ENCODE results near the gene CALML3.

CALML3 gene

DNA sequence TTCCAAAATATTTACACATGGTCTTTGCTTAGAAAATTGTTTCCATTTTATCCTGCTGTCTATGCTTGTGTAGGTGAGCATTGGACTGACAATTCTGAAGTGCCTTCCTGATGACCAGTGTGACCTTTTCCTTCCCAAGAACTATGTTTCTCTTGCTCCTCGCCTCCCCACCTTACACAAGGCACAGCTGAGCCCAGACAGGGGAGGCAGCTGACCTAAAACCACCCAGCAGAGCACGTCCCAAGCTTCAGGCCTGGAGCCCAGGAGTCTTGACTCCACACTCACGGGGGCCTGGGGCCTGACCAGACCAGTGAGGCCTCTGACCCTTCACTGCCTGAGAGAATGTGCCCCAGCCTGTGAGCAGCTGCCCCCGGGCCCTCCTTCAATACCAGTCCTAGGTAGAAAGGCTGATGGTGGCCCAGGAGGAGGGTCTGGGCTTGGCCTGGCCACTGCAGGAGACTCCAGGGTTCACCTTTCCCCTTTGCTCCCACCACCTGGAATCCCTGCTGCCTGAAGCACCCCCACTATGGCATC lies 32.4 kb upstream of the CALML3 start:
- DNase-seq: no peak

DNA sequence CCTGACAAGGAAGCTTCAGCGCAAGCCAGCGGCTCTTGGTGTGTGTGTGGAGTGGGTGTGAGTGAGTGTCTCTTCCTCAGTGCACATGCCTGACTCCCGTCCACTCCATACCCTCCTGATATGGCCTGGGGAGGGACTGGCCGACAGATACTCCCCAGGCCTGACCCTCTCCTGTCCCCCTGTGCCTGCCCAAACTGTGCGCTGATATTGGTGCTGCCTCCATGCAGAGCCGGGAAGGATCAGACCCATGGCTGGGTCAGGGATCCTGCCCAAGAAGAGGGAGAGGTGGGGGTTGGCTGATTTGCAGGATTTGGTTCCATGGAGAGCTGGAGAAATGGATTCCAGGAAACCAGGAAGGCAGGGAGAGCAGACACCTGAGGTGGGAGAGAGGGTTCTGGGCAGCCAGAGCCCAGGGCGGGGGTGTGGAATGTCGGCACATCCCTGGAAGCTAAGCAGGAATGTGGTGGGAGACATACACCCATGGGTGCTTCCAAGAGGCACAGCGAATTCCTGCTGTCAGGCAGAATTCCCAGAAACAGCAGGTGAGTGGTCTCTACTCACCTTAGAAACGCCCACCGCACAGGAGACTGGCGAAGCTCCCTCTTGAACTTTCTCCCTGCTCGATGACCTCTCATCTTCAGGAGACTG lies 31.7 kb upstream of the CALML3 start:
- DNase-seq: no peak

DNA sequence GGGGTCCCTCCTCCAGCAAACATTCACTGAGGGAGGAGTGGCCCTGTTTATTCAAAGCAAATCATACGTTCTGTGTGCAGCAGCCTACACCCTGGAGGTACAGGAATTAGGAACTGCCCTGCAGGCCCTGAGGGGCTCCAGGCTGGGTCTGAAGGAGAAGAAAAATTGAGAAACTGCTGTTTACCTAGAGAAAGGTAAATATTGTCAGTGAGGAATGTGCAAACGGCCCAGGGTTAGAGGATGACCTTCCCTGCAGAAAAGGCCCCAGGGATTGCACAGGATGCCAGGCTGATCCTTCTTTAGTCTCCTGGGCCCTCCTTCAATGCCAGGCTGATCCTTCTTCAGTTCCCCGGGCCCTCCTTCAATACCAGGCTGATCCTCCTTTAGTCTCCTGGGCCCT lies 31.1 kb upstream of the CALML3 start:
- DNase-seq: no peak

DNA sequence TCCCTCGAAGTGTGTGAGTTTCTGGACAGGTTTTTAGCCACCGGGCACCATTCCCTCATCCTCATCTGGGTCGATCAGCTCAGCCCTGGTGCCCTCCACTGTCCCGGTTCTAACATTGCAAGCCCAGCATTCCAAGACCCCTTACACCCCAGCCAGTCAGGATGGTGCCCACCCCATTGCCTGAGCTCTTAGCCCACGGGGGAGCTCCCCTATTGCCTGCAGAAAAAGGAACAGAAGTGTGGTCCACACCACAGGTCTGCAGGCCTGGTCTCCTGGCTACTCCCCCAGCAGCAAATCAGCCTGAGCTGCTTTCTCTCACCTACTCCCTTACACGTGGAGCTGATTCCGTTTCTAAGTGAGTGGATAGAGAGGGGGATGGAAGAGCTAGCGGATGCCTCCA lies 30.1 kb upstream of the CALML3 start:
- no peak for DNase-seq

DNA sequence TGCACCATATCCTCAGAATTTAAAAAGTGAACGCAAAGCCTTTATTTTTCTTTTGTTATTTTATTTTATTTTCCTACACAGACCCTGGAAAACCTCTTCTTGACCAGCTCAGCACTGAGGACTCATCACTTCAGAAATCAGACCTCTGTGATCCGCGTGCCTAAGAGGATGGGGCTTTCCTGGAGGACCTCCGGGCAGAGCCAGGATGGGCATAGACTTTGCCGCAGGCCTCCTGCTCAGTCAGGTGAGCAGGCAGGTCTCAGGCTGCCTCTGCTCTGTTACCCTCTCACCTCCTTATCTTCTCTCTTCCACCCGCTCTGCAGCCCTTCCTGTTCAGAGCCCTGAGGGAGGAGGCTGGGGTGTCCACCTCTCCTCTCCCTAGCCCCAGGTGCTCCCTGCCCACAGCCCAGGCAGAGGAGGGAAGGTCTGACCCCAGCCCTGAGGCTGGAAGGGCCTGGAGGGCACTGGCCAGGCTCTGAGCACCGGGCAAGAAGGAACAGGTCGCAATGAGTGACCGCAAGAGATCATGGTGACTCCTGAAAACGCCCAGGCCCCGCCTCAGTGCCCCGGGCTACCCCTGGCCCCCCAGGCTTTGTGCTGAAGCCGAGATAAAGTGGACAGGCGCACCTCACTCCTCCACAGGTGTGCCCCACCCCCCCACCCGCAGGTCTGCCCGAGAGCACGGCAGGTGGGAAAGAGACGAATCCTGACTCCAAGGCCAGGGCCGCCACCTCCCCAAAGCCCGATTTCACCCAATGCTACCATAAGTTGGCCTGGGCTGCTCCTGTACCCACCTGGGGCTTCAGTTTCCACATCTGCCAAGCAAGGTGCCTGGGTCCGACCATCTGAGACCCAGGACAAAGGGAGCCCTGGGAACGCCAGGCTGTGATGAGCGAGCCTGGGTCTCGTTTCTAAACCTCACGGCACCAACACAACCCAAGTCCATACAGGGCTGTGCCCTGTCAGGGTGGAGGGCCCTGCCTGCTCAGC lies 28.2 kb upstream of the CALML3 start:
- no peak for DNase-seq

DNA sequence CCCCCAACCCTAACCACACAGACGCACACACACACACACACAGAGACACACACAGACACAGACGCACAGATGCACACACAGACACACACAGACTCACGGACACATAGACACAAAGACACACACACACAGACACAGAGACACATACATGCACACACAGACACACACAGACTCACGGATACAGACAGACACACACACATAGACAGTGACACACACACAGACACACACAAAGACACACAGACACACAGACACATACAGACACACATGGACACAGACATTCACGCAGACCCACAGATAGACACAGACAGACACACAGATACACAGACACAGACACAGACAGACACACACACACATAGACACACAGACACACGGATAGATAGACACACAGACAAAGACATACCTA lies 27.5 kb upstream of the CALML3 start:
- DNase-seq: no peak

DNA sequence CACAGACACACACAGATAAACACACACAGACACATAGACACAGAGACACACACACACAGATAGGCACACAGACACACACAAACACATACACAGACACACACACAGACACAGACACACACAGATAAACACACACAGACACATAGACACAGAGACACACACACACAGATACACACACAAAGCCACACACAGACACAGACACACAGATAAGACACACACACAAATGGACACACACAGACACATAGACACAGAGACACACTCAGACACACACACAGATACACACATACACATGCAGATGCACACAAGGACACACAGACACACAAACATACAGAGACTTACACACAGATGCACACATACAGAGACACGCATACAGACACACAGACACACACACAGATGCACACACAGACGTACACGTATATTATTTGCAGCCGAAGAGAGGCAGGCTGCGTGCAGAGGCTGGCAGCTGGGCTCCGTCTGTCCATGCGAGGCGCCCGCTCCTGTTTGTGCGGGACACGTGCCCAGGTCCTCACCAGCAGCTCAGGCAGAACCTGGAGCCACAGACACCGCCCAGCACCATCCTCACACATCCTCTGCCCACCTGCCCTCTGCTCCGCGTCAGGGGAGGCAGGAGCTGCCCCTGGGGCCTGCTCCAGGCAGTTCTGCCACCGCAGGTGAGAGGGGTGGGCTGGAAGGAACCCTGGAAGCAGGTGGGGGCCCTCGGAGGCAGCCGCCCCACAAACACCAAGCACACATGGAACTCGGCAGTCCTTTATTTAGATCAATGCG lies 26.6 kb upstream of the CALML3 start:
- no peak for DNase-seq

DNA sequence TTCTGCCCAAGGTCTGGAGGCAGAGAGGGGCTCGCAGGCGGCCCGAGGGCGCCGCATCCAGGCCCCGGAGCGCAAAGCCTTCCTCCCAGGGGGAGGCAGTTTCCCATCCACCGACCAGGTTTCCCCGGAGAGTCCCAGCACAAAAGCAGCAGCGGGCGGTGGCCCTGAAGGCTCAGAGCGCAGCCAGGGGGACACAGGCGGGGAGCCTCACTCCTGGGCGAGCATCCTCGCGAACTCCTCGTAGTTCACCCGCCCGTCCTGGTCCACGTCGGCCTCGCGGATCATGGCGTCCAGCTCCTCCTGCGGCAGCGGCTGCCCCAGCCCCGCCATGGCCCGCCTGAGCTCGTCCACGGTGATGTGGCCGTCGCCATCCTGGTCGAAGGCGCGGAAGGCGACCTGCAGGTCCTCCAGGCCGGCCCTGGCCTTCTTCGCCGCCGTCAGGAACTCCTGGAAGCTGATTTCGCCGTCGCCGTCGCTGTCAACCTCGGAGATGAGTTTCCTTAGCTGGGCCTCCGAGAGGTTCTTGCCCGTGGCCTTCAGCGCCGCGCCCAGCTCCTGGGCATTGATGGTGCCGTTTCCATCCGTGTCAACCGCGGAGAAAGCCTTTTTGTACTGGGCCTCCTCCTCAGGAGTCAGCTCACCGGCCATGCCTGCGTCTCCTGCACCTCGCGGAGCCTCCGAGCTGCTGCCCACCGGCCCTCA lies 25.8 kb upstream of the CALML3 start:
- DNase-seq: no peak

DNA sequence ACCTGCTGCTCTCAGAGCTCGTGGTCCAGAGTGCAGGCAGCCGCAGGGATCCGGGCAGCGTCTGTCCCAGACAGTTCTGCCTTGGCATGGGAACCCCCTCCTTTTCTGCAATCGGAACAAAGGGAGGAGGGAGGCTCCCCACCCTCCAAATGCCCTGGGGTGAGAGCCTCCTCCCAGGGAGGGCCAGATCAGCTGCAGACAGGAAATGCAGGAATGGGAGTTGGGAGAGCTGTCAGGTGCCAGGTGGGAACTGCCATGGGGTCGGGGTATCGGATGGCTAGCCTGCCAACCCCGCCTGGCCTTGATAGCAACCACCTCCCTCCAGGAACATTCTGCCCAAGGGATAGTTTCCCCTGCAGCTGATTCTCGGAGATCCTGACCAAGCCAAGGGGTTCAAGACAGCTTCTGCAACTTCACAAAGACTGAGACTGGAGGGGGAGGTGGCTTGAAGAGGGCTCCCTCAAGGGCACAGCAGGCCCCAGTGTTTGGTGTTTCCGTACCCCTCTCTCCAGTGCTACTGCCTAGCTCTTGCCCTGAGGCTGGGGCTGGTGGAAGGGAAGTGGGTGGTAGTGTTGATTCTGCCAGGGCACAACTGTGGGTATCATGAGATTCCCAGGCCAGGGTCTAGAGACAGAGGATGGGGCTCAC lies 25.1 kb upstream of the CALML3 start, which contains the start of gene CALML5:
TSS of gene CALML5 (minus strand) at position 78 of the 648 bp plus-strand sequence. CDS start 132 bp downstream, outside the sequence.
- no peak for DNase-seq

DNA sequence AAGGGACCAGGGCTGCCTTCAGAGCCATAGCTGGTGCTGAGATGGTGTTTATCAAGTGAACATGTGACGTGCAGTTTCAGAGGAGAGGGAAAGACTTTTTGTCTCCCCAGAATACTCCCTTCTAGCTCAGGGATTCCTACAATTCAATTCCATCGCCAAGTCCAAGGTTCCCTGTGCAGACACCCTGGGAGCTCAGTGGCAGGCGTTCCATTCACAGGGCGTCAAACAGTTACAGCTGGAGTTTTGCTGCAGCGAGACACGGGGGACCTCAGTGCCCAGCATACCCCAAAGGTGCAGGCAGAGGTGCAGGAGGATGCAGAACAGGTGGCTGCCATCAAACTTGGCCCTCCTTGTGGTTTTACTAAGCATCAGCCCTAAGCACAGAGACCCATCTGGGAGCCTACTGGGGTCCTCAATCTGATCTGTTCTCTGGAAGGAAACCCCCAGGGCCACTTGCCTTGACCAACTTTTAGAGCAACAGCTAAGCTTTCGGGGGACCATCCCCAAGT lies 24.5 kb upstream of the CALML3 start:
- no peak for DNase-seq

DNA sequence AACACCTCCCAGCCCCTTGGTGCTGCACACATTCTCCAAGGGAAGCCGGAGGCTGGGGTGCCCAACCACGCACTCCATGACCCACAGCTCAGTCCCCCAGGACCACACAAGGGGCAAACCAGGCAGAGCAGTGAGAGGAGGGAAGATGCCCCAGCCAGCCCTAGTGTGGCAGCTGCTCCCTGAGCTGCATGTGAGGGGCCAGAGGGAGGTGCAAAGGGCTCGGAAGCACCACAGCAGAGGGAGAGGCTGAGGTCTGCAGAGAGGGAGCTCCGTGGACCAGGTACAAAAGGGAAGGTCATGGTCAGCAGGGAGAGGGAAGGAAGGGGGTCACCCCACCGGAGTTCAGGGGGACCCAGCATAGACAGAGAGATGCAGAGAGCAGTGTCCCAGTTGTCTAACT lies 23.9 kb upstream of the CALML3 start:
- no peak for DNase-seq

DNA sequence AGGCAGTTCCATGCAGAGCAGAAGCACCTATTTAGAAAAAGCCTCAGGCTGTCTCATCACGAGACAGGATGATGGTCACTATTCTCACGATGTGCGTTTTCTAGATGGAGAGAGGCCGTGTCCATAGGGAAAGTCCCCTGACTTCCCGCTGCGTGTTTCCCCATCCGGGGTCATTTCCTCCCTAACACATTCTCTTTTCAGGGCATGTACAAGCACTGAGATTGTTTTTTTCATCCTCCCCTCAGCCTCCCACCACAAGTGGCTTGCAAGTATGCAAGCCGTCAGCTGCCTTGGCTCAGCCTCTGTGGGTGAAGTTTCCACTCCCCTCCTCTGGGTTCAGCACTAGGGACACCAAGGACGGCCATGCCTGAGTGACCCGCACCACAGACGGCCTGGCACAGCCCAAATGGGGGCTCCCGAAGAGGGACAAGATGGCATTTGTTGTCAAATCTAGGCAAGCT lies 22.7 kb upstream of the CALML3 start:
- DNase-seq: no peak

DNA sequence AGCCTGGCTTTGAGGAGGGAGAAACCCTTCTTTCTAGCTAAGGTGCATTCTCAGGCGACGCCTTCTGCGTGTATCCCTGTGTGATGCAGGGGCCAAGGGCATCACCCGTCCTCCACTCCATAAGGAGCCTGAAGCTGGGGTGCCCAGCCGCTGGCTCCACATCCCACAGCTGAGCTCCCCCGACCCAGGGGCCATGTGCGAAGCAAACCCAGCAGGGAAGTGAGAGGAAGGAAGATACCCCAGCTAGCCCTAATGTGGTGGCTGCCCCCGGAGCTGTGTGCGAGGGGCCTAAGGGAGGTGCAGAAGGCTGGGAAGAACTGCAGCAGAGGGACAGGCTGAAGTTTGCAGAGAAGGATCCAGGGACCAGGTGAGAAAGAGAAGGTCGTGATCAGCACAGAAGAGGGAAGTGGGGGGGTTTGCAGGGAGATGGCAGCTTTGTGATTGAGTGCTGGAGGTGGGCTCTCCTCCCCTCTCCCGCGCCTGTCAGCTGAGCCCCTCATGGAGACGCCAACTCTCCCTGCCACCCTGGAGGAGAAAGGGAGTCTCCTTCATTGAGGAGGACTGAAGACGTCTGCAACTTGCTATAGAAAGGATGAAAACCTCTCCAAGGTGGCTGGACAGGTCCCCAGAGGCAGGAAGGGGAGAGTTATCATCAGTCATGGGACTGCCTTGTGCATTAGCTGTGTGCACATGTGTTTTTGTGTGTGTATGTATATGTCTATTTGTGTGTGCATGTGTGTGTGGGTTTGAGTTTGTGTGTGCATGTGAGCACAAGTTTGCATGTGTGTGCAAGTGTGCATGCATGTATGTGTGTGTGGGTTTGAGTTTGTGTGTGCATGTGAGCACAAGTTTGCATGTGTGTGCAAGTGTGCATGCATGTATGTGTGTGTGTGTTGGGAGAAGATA lies 21.9 kb upstream of the CALML3 start:
- no peak for DNase-seq

DNA sequence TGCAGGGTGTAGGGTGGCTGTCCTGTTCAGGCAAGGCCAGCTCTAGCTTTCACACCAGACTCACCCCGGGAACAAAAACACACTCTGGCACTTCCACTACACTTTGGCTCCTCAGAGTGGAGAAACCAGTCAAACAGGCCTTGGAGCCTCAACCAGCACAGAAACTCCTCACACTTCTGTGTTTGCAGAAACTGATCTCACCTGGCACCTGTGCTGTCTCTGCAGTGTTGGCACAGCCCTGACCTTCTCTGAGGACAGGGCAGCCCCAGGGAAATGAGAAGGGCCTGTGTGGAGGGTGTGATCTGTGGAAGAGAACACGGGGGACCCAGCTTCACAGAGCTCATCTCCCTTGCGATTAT lies 21.3 kb upstream of the CALML3 start:
- DNase-seq: no peak

DNA sequence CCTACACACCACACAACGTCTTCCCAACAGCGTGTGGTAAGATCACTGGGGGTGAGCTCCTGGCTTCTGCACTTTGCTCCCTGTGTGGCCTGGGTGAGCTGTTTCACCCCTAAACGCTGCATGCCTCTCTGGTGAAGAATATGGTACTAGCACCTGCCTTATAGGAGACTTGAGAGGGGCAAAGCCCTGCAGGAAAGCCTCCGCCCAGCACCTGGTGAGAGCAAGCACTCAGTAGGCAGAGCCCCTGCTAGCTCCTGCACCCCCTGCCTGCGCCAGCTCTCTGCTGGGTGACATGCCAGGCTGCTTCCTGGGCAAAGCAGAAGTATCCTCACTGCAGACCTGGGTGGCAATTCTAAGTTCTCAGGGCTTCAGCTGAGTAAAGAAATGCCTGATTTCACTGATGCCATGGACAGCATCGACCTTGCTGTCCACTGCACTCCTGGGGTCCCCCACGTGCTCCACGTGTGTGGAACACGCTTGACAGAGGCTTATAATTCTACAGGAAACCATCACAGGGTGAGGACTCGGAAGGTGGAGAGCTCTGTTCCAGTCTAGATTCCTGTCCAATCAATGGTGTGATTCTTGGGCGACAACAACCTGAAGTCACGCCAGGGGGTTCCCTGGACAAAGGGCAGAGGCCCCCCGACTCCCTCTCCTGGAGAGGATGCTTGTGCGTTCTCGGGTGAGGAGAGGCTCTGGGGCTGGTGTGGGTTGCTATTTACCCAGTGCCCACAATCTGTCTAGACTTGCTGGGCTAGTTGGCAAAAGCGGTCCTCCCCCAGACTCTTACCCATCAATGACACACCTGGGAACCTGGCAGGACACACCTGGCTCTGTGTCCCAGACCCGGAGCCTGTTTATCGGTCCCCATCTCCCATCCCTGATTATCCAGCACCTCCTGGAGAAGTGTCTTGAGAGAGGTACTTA lies 20.4 kb upstream of the CALML3 start:
- DNase-seq: no peak

DNA sequence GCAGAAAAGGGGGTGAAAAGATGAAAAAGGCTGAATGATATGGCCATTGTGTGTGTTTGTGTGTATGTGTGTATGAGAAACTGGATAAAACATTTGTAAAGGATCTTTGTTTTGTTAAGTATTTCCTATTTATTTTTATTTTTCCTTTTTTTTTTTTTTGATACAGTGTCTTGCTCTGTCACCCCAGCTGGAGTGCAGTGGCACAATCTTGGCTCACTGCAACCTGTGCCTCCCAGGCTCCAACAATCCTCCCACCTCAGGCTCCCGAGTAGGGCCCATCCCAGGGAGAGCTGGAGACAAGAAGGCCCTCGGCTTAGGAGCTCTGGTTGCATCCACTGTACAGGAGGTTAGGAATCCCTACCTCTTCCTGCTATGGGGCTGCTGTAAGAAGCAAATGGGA lies 18.5 kb upstream of the CALML3 start:
- DNase-seq: no peak

DNA sequence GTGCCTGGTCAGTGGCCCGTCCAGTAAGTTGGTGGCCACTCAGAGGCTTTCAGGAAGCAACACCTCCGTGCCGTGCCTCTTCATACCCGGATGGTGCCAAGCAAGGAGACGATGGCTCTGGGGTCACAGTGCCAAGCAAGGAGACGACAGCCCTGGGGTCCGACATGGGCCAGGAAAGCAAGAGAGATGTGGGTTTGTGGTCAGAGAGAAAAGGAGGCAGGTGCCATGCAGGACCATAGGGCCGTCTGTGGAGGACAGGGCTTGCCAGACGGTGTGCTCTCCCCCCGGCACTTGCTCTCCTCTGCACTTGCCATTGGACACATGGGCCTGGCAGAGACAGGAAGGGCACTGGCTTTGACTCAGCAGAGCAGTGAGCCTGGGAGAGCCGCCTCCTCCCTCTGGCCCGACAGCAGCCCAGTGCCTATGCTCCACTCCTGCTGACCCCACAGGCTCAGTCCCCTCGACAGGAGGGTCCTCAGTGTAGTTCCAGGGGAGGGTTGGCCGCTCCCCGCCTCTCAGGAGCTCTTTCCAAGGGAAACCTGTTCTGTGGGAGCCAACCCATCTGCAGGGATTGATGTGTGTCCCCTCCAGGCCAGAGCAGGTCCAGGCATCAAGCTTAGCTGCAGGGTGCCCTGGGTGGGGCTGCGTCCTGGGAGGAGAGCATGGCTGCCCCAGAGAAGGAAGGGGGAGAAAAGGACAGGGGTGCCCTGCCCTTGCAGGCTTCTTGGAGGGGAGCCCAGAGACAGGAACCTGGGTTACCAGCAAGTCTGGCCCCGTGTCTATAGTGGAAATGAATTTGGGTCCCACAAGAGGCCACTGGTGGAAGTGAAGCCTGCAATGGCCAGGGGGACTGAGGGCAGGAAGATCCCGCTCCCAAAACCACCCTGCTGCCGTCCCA lies 17.8 kb upstream of the CALML3 start:
- DNase-seq: no peak

DNA sequence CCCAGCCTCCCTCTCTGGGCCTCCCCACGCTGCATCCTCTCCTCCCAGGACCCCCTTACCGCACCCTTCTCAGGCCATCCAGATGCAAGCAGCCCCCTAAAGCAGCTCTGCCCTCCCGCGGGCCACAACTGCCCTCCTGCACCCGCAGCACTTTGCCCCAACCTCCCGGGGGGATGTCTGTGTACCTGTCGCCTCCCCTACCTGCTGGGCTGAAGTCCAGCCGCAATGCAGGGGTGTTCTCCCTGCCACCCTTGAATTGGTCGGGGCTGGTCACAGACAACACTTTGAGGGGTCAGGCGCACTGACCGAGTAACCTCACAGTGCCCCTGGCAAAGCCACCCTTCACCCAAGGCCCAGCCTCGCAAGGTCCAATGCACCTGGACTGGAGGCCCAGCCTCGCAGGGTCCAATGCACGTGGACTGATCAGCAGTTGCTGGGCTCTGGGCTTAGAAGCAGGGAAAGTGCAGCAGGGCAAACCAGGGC lies 17.1 kb upstream of the CALML3 start:
- DNase-seq: no peak

Data from NCI-H2171 (cell line).